Thyroid gland (tissue), 4 donors: ENCODE data around the gene GKN2.

ENCODE experiments used
- POLR2A ChIP-seq, 2 donors: fragments of 450-650 bp; IDR thresholded peaks; one replicate each; pipeline ENCODE4 v1.6.1; 2017; ENCODE audit warnings: antibody characterized with exemption in 2 of 2, mild to moderate bottlenecking in 2 of 2, moderate library complexity in 1 of 2
- TF ChIP-seq, protein P1 (sequence below), 6 experiments: fragments of 200-600 bp in 3 of 6; fragments of 450-650 bp in 3 of 6; sonication (generic) in 3 of 6; IDR thresholded peaks; one replicate each; pipeline ENCODE4 v1.5.1; 2016 to 2019; ENCODE audit warnings: antibody characterized with exemption in 6 of 6, mild to moderate bottlenecking in 2 of 6, inconsistent platforms in 1 of 6, moderate library complexity in 1 of 6

DNA sequence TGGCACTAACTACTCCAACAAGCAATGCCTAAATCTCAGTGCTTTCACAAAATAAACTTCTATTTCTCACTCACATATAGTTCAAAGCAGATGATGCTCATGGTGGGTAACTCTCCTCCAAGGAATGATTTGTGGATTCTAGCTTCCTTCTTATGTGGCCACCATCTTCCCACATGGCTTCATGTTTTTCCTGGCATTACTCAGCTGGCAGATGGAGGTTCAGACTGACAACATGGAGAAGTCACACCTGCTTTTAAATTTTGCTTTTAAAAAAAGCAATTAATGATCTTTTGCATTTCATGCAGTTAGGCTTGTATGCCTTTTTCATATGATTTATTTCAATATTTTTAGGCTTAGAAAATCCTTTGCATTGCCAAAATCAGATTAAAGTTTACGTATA, 6.3 kb upstream of the GKN2 start:
- TF ChIP-seq, protein P1, sequence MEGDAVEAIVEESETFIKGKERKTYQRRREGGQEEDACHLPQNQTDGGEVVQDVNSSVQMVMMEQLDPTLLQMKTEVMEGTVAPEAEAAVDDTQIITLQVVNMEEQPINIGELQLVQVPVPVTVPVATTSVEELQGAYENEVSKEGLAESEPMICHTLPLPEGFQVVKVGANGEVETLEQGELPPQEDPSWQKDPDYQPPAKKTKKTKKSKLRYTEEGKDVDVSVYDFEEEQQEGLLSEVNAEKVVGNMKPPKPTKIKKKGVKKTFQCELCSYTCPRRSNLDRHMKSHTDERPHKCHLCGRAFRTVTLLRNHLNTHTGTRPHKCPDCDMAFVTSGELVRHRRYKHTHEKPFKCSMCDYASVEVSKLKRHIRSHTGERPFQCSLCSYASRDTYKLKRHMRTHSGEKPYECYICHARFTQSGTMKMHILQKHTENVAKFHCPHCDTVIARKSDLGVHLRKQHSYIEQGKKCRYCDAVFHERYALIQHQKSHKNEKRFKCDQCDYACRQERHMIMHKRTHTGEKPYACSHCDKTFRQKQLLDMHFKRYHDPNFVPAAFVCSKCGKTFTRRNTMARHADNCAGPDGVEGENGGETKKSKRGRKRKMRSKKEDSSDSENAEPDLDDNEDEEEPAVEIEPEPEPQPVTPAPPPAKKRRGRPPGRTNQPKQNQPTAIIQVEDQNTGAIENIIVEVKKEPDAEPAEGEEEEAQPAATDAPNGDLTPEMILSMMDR (IDR thresholded peaks at IDR 0.05), result no peak
- TF ChIP-seq POLR2A (IDR thresholded peaks at IDR 0.05), result no peak
